ENCODE data around the gene BPIFB6. TPM values are rescaled to one million over a fixed set of nuclear protein-coding genes. Genes with fewer than 3 reads are reported as not detected.

BPIFB6 gene
- total and polyA plus RNA-seq, 2 donors from 2014 or later, result not detected

GRCh38 chr20:32997431-32997830 is 34.0 kb upstream of the BPIFB6 start:
- FAIRE-seq (no peak), DNase-seq (no peak)
- Histone ChIP-seq H3K9ac (ENCODE audit: low read length in 3 of 3) (no peak overlapping the region), H3K4me3 (ENCODE audit: low read length in 3 of 3) (no peak overlapping the region), H3K9me3 (ENCODE audit: control insufficient read depth in 2 of 3, insufficient read depth in 1 of 3, low read length in 3 of 3) (no peaks in the 10 kb centered on the region), H3K36me3 (ENCODE audit: control insufficient read depth in 2 of 3, insufficient read depth in 3 of 3, low read length in 3 of 3) (no peaks in the 10 kb centered on the region), H3K4me1 (ENCODE audit: control insufficient read depth in 2 of 3, insufficient read depth in 2 of 3, low read depth in 1 of 3, low read length in 3 of 3) (no peaks in the 10 kb centered on the region), H3K27me3 (ENCODE audit: control insufficient read depth, insufficient read depth, low read length) (no peaks in the 10 kb centered on the region), H3K27ac (ENCODE audit: low read depth in 2 of 2, low read length in 2 of 2) (no peak overlapping the region)
- intact Hi-C loops (cut with DNase I), result no loop called here
- TF ChIP-seq, protein P1, sequence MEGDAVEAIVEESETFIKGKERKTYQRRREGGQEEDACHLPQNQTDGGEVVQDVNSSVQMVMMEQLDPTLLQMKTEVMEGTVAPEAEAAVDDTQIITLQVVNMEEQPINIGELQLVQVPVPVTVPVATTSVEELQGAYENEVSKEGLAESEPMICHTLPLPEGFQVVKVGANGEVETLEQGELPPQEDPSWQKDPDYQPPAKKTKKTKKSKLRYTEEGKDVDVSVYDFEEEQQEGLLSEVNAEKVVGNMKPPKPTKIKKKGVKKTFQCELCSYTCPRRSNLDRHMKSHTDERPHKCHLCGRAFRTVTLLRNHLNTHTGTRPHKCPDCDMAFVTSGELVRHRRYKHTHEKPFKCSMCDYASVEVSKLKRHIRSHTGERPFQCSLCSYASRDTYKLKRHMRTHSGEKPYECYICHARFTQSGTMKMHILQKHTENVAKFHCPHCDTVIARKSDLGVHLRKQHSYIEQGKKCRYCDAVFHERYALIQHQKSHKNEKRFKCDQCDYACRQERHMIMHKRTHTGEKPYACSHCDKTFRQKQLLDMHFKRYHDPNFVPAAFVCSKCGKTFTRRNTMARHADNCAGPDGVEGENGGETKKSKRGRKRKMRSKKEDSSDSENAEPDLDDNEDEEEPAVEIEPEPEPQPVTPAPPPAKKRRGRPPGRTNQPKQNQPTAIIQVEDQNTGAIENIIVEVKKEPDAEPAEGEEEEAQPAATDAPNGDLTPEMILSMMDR (IDR thresholded peaks at IDR 0.05; ENCODE audit: borderline replicate concordance, extremely low read depth, insufficient read depth), result no peak

GRCh38 chr20:32999603-33000250 is 31.7 kb upstream of the BPIFB6 start:
- Histone ChIP-seq H3K9me3 (ENCODE audit: control insufficient read depth in 2 of 3, insufficient read depth in 1 of 3, low read length in 3 of 3) (no peaks in the 10 kb centered on the region), H3K4me1 (ENCODE audit: control insufficient read depth in 2 of 3, insufficient read depth in 2 of 3, low read depth in 1 of 3, low read length in 3 of 3) (no peaks in the 10 kb centered on the region), H3K27ac (ENCODE audit: low read depth in 2 of 2, low read length in 2 of 2) (no peak overlapping the region), H3K27me3 (ENCODE audit: control insufficient read depth, insufficient read depth, low read length) (no peaks in the 10 kb centered on the region), H3K36me3 (ENCODE audit: control insufficient read depth in 2 of 3, insufficient read depth in 3 of 3, low read length in 3 of 3) (no peaks in the 10 kb centered on the region), H3K4me3 (ENCODE audit: low read length in 3 of 3) (no peak overlapping the region), H3K9ac (ENCODE audit: low read length in 3 of 3) (no peak overlapping the region)
- DNase-seq (peak in 1 of 5 donors; percentile 16), FAIRE-seq (no peak)
- intact Hi-C loops (cut with DNase I), result no loop called here
- TF ChIP-seq, protein P1 (IDR thresholded peaks at IDR 0.05; ENCODE audit: borderline replicate concordance, extremely low read depth, insufficient read depth), result no peak

- Histone ChIP-seq H3K9me3 (ENCODE audit: control insufficient read depth in 2 of 3, insufficient read depth in 1 of 3, low read length in 3 of 3) (peaks cover 0 to 4% (median 0%) of the 10 kb centered on the region in 3 donors), H3K36me3 (ENCODE audit: control insufficient read depth in 2 of 3, insufficient read depth in 3 of 3, low read length in 3 of 3) (no peaks in the 10 kb centered on the region), H3K4me1 (ENCODE audit: control insufficient read depth in 2 of 3, insufficient read depth in 2 of 3, low read depth in 1 of 3, low read length in 3 of 3) (no peaks in the 10 kb centered on the region), H3K27ac (ENCODE audit: low read depth in 2 of 2, low read length in 2 of 2) (no peak overlapping the region), H3K9ac (ENCODE audit: low read length in 3 of 3) (no peak overlapping the region), H3K4me3 (ENCODE audit: low read length in 3 of 3) (no peak overlapping the region), H3K27me3 (ENCODE audit: control insufficient read depth, insufficient read depth, low read length) (no peaks in the 10 kb centered on the region)
- FAIRE-seq (no peak), DNase-seq (peak in 1 of 5 donors; percentile 32)
- TF ChIP-seq, protein P1 (IDR thresholded peaks at IDR 0.05; ENCODE audit: borderline replicate concordance, extremely low read depth, insufficient read depth), result no peak
- intact Hi-C loops (cut with DNase I), result no loop called here
Observed at GRCh38 chr20:33000802-33001466, 30.5 kb upstream of the BPIFB6 start.
